Sigmoid colon (tissue), 7 donors: ENCODE measurements around the gene SCNM1. TPM values are rescaled to one million over a fixed set of nuclear protein-coding genes. Genes with fewer than 3 reads are reported as not detected.

Source experiments
- DNase-seq: peaks from one replicate; pipeline ENCODE4 v3.0.0-alpha.2; 2019
- H3K27ac ChIP-seq, 4 donors: fragments of 200-600 bp; sonication (generic); one replicate each; pipeline ENCODE4 v1.5.1; 2016 to 2019; ENCODE audit warnings: mild to moderate bottlenecking in 1 of 4
- H3K27me3 ChIP-seq, 3 donors: fragments of 200-600 bp; sonication (generic); one replicate each; pipeline ENCODE4 v1.5.1; 2019; ENCODE audit warnings: mild to moderate bottlenecking in 1 of 3
- H3K36me3 ChIP-seq, 4 donors: fragments of 200-600 bp; sonication (generic); one replicate each; pipeline ENCODE4 v1.5.1; 2016 to 2019
- H3K4me1 ChIP-seq, 4 donors: fragments of 200-600 bp; sonication (generic); one replicate each; pipeline ENCODE4 v1.5.1; 2017 to 2019
- H3K4me3 ChIP-seq, 4 donors: fragments of 200-600 bp; sonication (generic); one replicate each; pipeline ENCODE4 v1.5.1; 2017 to 2019; ENCODE audit warnings: mild to moderate bottlenecking in 2 of 4, moderate library complexity in 1 of 4
- H3K9me3 ChIP-seq, 4 donors: fragments of 200-600 bp in 3 of 4; sonication (generic) in 3 of 4; one replicate each; pipeline versions ENCODE4 v1.5.1 to v1.6.1; 2013 to 2019
- EP300 ChIP-seq, 4 donors: sonication (generic); formaldehyde crosslinking; IDR thresholded peaks; one replicate each; pipeline ENCODE4 v1.6.1; 2017; ENCODE audit warnings: antibody characterized with exemption in 4 of 4
- POLR2A ChIP-seq, 2 donors: fragments of 450-650 bp; IDR thresholded peaks; one replicate each; pipeline ENCODE4 v1.6.1; 2016; ENCODE audit warnings: antibody characterized with exemption in 2 of 2, mild to moderate bottlenecking in 2 of 2, moderate library complexity in 2 of 2
- POLR2AphosphoS5 ChIP-seq, 4 donors: sonication (generic); formaldehyde crosslinking; IDR thresholded peaks; one replicate each; pipeline ENCODE4 v1.6.1; 2017; ENCODE audit warnings: antibody characterized with exemption in 4 of 4
- WGBS, 2 donors: extraction: QIAGEN DNeasy Blood & Tissue Kit; methylation state at CpG; one replicate each; pipeline ENCODE4 v1.1.7; 2013; 5-methylcytosine and 5-hydroxymethylcytosine counted together
- intact Hi-C: fragments of 100-400 bp; cut with DNase I; formaldehyde crosslinking; loops from one replicate; pipeline ENCODE4 v1.15.1; 2023
- polyA plus RNA-seq, 3 donors: library from polyadenylated mRNA; stranded (reverse); fragments of 200-250 nt; gene quantifications; one replicate each; pipeline ENCODE4 v1.2.3, GENCODE V29; 2013
- total RNA-seq, 4 donors: library from RNA; depleted of rRNA; stranded (reverse); fragments of >200 nt; gene quantifications; one replicate each; pipeline ENCODE4 v1.1.0, GENCODE V29; 2016
- TF ChIP-seq, protein P1 (sequence below), 4 experiments: fragments of 450-650 bp in 3 of 4; fragments of 200-600 bp in 1 of 4; IDR thresholded peaks; one replicate each; pipeline ENCODE4 v1.5.1; 2016 to 2019; ENCODE audit warnings: antibody characterized with exemption in 4 of 4, mild to moderate bottlenecking in 3 of 4, moderate library complexity in 2 of 4
- donor health status: healthy with polysubstance abuse.
- donor health status: Bipolar disorder and iron deficiency.
- donor health status: healthy.

SCNM1 gene
- total and polyA plus RNA-seq, 7 donors: 17.5 to 42.4 (median 24.2) TPM

DNA sequence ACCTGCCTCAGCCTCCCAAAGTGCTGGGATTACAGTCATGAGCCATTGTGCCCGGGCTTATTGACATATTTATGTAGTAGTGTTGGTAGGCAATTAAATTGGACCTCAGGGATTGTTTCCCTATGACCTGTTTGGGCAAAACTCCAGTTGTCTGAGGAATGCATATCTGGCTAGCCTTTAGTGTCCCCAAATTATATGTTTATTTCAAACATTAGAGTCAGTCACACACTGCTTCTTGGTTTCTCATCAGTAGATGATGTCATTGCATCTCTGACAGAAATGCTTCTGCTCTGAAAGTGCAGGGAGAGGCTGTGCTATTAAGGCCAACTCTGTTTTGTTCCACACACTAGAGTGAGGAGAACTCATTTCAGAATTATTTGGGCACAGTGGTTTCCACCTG is 44.9 kb downstream of the SCNM1 start:
- intact Hi-C loops: no loop called here
- TF ChIP-seq, protein P1, sequence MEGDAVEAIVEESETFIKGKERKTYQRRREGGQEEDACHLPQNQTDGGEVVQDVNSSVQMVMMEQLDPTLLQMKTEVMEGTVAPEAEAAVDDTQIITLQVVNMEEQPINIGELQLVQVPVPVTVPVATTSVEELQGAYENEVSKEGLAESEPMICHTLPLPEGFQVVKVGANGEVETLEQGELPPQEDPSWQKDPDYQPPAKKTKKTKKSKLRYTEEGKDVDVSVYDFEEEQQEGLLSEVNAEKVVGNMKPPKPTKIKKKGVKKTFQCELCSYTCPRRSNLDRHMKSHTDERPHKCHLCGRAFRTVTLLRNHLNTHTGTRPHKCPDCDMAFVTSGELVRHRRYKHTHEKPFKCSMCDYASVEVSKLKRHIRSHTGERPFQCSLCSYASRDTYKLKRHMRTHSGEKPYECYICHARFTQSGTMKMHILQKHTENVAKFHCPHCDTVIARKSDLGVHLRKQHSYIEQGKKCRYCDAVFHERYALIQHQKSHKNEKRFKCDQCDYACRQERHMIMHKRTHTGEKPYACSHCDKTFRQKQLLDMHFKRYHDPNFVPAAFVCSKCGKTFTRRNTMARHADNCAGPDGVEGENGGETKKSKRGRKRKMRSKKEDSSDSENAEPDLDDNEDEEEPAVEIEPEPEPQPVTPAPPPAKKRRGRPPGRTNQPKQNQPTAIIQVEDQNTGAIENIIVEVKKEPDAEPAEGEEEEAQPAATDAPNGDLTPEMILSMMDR (IDR thresholded peaks at IDR 0.05): no peak
- TF ChIP-seq POLR2AphosphoS5 (IDR thresholded peaks at IDR 0.05): no peak
- no peak for TF ChIP-seq EP300 (IDR thresholded peaks at IDR 0.05)
- no peak for TF ChIP-seq POLR2A (IDR thresholded peaks at IDR 0.05)
- Histone ChIP-seq H3K4me3 (no peak overlapping the region), H3K4me1 (peaks cover 0 to 44% (median 21%) of the 10 kb centered on the region in 4 donors), H3K27me3 (no peaks in the 10 kb centered on the region), H3K27ac (peak overlapping the region in 2 of 4 donors; percentile 46 to 52), H3K9me3 (no peaks in the 10 kb centered on the region), H3K36me3 (peaks cover 0 to 45% (median 8%) of the 10 kb centered on the region in 4 donors)
- no peak for DNase-seq
- 61 to 83% methylated on average over 1 of the region's 1 CpG for WGBS, 2 donors

DNA sequence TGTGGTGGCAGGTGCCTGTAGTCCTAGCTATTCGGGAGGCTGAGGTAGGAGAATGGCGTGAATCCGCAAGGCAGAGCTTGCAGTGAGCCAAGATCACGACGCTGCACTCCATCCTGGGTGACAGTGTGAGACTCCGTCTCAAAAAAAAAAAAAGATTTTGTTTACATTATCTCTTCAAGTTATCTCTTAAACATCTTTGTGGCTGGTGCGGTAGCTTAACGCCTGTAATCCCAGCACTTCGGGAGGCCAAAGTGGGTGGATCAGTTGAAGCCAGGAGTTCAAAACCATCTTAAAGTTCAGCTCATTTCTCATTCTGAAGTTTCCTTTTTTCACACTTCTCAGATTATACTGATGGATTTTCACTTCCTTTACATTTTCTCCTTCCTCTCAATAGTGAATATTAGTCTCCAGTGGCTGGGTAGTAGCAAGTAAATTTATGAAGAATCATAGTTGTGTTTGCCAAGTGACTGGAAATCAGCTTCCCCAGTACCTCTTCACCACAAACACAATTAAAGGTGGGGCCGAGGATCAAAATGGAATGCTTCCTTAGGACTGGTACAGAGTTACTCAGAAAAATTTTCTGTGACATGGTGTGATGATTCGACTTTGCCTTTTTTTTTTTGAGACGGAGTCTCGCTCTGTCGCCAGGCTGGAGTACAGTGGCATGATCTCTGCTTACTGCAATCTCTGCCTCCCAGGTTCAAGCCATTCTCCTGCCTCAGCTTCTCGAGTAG is 46.2 kb downstream of the SCNM1 start:
- peaks cover 0 to 42% (median 3%) of the 10 kb centered on the region in 4 donors for H3K36me3 ChIP-seq
- peak overlapping the region in 1 of 4 donors; percentile 46 for H3K27ac ChIP-seq
- no peaks in the 10 kb centered on the region for H3K9me3 ChIP-seq
- WGBS, 2 donors: 78 to 88% methylated on average over 15 of the region's 15 CpGs
- TF ChIP-seq POLR2AphosphoS5 (IDR thresholded peaks at IDR 0.05) (no peak), POLR2A (IDR thresholded peaks at IDR 0.05) (no peak), EP300 (IDR thresholded peaks at IDR 0.05) (no peak)
- TF ChIP-seq, protein P1 (IDR thresholded peaks at IDR 0.05): no peak
- no peak for DNase-seq
- peaks cover 0 to 37% (median 17%) of the 10 kb centered on the region in 4 donors for H3K4me1 ChIP-seq
- no peak overlapping the region for H3K4me3 ChIP-seq
- intact Hi-C loops: no loop called here
- H3K27me3 ChIP-seq: no peaks in the 10 kb centered on the region

GRCh38 chr1:151213560-151213959 is 47.6 kb downstream of the SCNM1 start:
- Histone ChIP-seq H3K27ac (no peak overlapping the region), H3K27me3 (no peaks in the 10 kb centered on the region), H3K4me1 (peaks cover 0 to 34% (median 17%) of the 10 kb centered on the region in 4 donors), H3K9me3 (no peaks in the 10 kb centered on the region), H3K4me3 (no peak overlapping the region), H3K36me3 (peaks cover 0 to 28% (median 2%) of the 10 kb centered on the region in 4 donors)
- intact Hi-C loops: no loop called here
- no peak for DNase-seq
- 52 to 64% methylated on average over 2 of the region's 2 CpGs for WGBS, 2 donors
- TF ChIP-seq POLR2A (IDR thresholded peaks at IDR 0.05): no peak

Other genes starting within 250 kb of the SCNM1 start
- gene SETDB1, start 239.8 kb upstream of the SCNM1 start, total RNA-seq: 10 to 100 TPM; 23.9 to 36.0 (median 30.3) TPM
- 10 to 100 TPM in 1 of 3 donors, 1 to 10 TPM in 2; 5.5 to 24.5 (median 9.0) TPM for gene SETDB1, start 239.8 kb upstream of the SCNM1 start, polyA plus RNA-seq
- 100 to 1,000 TPM in 1 of 4 donors, 10 to 100 TPM in 3; 68.7 to 103 (median 79.1) TPM for gene CERS2, start 191.3 kb upstream of the SCNM1 start, total RNA-seq
- 100 to 1,000 TPM in 1 of 3 donors, 10 to 100 TPM in 2; 50.6 to 115 (median 97.8) TPM for gene CERS2, start 191.3 kb upstream of the SCNM1 start, polyA plus RNA-seq
- gene ANXA9, start 183.9 kb upstream of the SCNM1 start, total RNA-seq: under 1 TPM in 1 of 4 donors, not detected in 3; 0.36 TPM
- under 1 TPM in 2 of 3 donors, not detected in 1; 0.45 to 0.60 TPM for gene ANXA9, start 183.9 kb upstream of the SCNM1 start, polyA plus RNA-seq
- 10 to 100 TPM; 21.7 to 51.8 (median 27.0) TPM for gene MINDY1, start 159.2 kb upstream of the SCNM1 start, total RNA-seq
- 10 to 100 TPM; 15.6 to 26.4 (median 22.1) TPM for gene MINDY1, start 159.2 kb upstream of the SCNM1 start, polyA plus RNA-seq
- 10 to 100 TPM; 16.7 to 33.9 (median 27.7) TPM for gene PRUNE1, start 157.7 kb upstream of the SCNM1 start, total RNA-seq
- gene PRUNE1, start 157.7 kb upstream of the SCNM1 start, polyA plus RNA-seq: 10 to 100 TPM; 15.5 to 18.7 (median 18.6) TPM
- gene BNIPL, start 129.6 kb upstream of the SCNM1 start, total RNA-seq: under 1 TPM in 2 of 4 donors, not detected in 2; 0.28 to 0.36 TPM
- under 1 TPM in 1 of 3 donors, not detected in 2; 0.47 TPM for gene BNIPL, start 129.6 kb upstream of the SCNM1 start, polyA plus RNA-seq
- 1 to 10 TPM; 4.1 to 7.8 (median 7.0) TPM for gene C1orf56, start 118.4 kb upstream of the SCNM1 start, total RNA-seq
- 1 to 10 TPM in 2 of 3 donors, under 1 TPM in 1; 0.46 to 2.3 (median 1.2) TPM for gene C1orf56, start 118.4 kb upstream of the SCNM1 start, polyA plus RNA-seq
- 10 to 100 TPM; 37.8 to 53.6 (median 47.1) TPM for gene CDC42SE1, start 106.5 kb upstream of the SCNM1 start, total RNA-seq
- 10 to 100 TPM; 35.4 to 82.8 (median 52.7) TPM for gene CDC42SE1, start 106.5 kb upstream of the SCNM1 start, polyA plus RNA-seq
- 1 to 10 TPM; 2.1 to 5.0 (median 4.1) TPM for gene MLLT11, start 105.7 kb upstream of the SCNM1 start, total RNA-seq
- 1 to 10 TPM in 1 of 3 donors, under 1 TPM in 2; 0.60 to 2.9 (median 0.69) TPM for gene MLLT11, start 105.7 kb upstream of the SCNM1 start, polyA plus RNA-seq
- gene GABPB2, start 95.4 kb upstream of the SCNM1 start, total RNA-seq: 10 to 100 TPM; 20.6 to 27.0 (median 25.3) TPM
- 1 to 10 TPM; 3.6 to 7.9 (median 4.2) TPM for gene GABPB2, start 95.4 kb upstream of the SCNM1 start, polyA plus RNA-seq
- gene SEMA6C, start 19.5 kb upstream of the SCNM1 start, total RNA-seq: 10 to 100 TPM in 2 of 4 donors, 1 to 10 TPM in 2; 5.0 to 20.6 (median 7.8) TPM
- 1 to 10 TPM in 2 of 3 donors, under 1 TPM in 1; 0.23 to 4.1 (median 1.2) TPM for gene SEMA6C, start 19.5 kb upstream of the SCNM1 start, polyA plus RNA-seq
- gene TNFAIP8L2, start 9.5 kb upstream of the SCNM1 start, total RNA-seq: 1 to 10 TPM; 1.9 to 9.5 (median 7.5) TPM
- gene TNFAIP8L2, start 9.5 kb upstream of the SCNM1 start, polyA plus RNA-seq: 10 to 100 TPM; 11.4 to 12.7 (median 12.6) TPM
- gene LYSMD1, start 242 bp upstream of the SCNM1 start, total RNA-seq: 10 to 100 TPM; 15.5 to 22.7 (median 19.0) TPM
- gene LYSMD1, start 242 bp upstream of the SCNM1 start, polyA plus RNA-seq: 1 to 10 TPM; 4.2 to 7.9 (median 7.8) TPM
- 1 to 10 TPM in 1 of 4 donors, not detected in 3; 1.1 TPM for gene TMOD4, start 9.8 kb downstream of the SCNM1 start, total RNA-seq
- 1 to 10 TPM in 1 of 3 donors, under 1 TPM in 1, not detected in 1; 0.07 to 2.1 TPM for gene TMOD4, start 9.8 kb downstream of the SCNM1 start, polyA plus RNA-seq
- gene VPS72, start 24.1 kb downstream of the SCNM1 start, total RNA-seq: 10 to 100 TPM; 34.6 to 49.7 (median 44.8) TPM
- 10 to 100 TPM; 24.0 to 36.2 (median 32.4) TPM for gene VPS72, start 24.1 kb downstream of the SCNM1 start, polyA plus RNA-seq
- gene PIP5K1A, start 32.4 kb downstream of the SCNM1 start, total RNA-seq: 10 to 100 TPM; 33.2 to 51.5 (median 37.8) TPM
- 10 to 100 TPM in 2 of 3 donors, 1 to 10 TPM in 1; 9.6 to 23.7 (median 19.0) TPM for gene PIP5K1A, start 32.4 kb downstream of the SCNM1 start, polyA plus RNA-seq
- gene PSMD4, start 88.6 kb downstream of the SCNM1 start, total RNA-seq: 100 to 1,000 TPM; 138 to 194 (median 173) TPM
- 100 to 1,000 TPM; 111 to 176 (median 111) TPM for gene PSMD4, start 88.6 kb downstream of the SCNM1 start, polyA plus RNA-seq
- 10 to 100 TPM; 17.6 to 24.2 (median 18.3) TPM for gene ZNF687, start 116.2 kb downstream of the SCNM1 start, total RNA-seq
- 10 to 100 TPM in 2 of 3 donors, 1 to 10 TPM in 1; 6.6 to 16.6 (median 10.4) TPM for gene ZNF687, start 116.2 kb downstream of the SCNM1 start, polyA plus RNA-seq
- 10 to 100 TPM; 57.6 to 75.2 (median 62.4) TPM for gene PI4KB, start 161.3 kb downstream of the SCNM1 start, total RNA-seq
- gene PI4KB, start 161.3 kb downstream of the SCNM1 start, polyA plus RNA-seq: 10 to 100 TPM; 25.2 to 42.0 (median 25.7) TPM
- 10 to 100 TPM; 39.6 to 67.9 (median 56.1) TPM for gene RFX5, start 181.1 kb downstream of the SCNM1 start, total RNA-seq
- gene RFX5, start 181.1 kb downstream of the SCNM1 start, polyA plus RNA-seq: 10 to 100 TPM; 12.0 to 46.6 (median 20.6) TPM
- gene SELENBP1, start 206.6 kb downstream of the SCNM1 start, total RNA-seq: 100 to 1,000 TPM in 3 of 4 donors, 10 to 100 TPM in 1; 95.8 to 142 (median 127) TPM
- 1,000 to 10,000 TPM in 1 of 3 donors, 100 to 1,000 TPM in 2; 787 to 1,051 (median 895) TPM for gene SELENBP1, start 206.6 kb downstream of the SCNM1 start, polyA plus RNA-seq
- 100 to 1,000 TPM; 237 to 277 (median 249) TPM for gene PSMB4, start 233.4 kb downstream of the SCNM1 start, total RNA-seq
- gene PSMB4, start 233.4 kb downstream of the SCNM1 start, polyA plus RNA-seq: 100 to 1,000 TPM; 321 to 362 (median 338) TPM